Astrocyte (in vitro differentiated cells and primary cell): ENCODE data around the gene MS4A10. TPM values are rescaled to one million over a fixed set of nuclear protein-coding genes. Genes with fewer than 3 reads are reported as not detected.
A peak's percentile ranks its signal among the peaks of the same experiment; 100 is the strongest.

ENCODE experiments used
- DNase-seq: peaks from one replicate; pipeline ENCODE4 v3.0.0-alpha.2; 2010; ENCODE audit warnings: low read depth
- FAIRE-seq: peaks from 2 replicates; lab custom pipeline; 2011; peaks lifted over from hg19 to GRCh38; lab: Jason Lieb, UNC
- H2AFZ ChIP-seq: 2 replicates; pipeline ENCODE4 v1.6.0; 2012; ENCODE audit warnings: low read depth, low read length, inconsistent platforms
- H3K27ac ChIP-seq: 2 replicates; pipeline ENCODE4 v1.5.1; 2011; ENCODE audit warnings: low read depth, low read length, inconsistent platforms
- H3K27me3 ChIP-seq: 2 replicates; pipeline ENCODE4 v1.6.0; 2011; ENCODE audit warnings: low read length, inconsistent platforms; ENCODE audit not compliant: insufficient read depth
- H3K36me3 ChIP-seq: 2 replicates; pipeline ENCODE4 v1.5.1; 2011; ENCODE audit warnings: low read length, inconsistent platforms; ENCODE audit not compliant: insufficient read depth
- H3K4me1 ChIP-seq: 2 replicates; pipeline ENCODE4 v1.5.1; 2011; ENCODE audit warnings: low read length, inconsistent platforms; ENCODE audit not compliant: insufficient read depth
- H3K4me2 ChIP-seq: 2 replicates; pipeline ENCODE4 v1.6.0; 2012; ENCODE audit warnings: low read length, inconsistent platforms
- H3K4me3 ChIP-seq: 2 replicates; pipeline ENCODE4 v1.5.1; 2011; ENCODE audit warnings: low read depth, mild to moderate bottlenecking, low read length, inconsistent platforms; ENCODE audit not compliant: insufficient read depth
- H3K79me2 ChIP-seq: 2 replicates; pipeline ENCODE4 v1.6.0; 2012; ENCODE audit warnings: mild to moderate bottlenecking, low read length, inconsistent platforms; ENCODE audit not compliant: insufficient read depth
- H3K9ac ChIP-seq: 2 replicates; pipeline ENCODE4 v1.6.0; 2012; ENCODE audit warnings: mild to moderate bottlenecking, low read length, inconsistent platforms
- H3K9me3 ChIP-seq: 2 replicates; pipeline ENCODE4 v1.5.1; 2012; ENCODE audit warnings: low read depth, mild to moderate bottlenecking, low read length, inconsistent platforms; ENCODE audit not compliant: insufficient read depth
- H4K20me1 ChIP-seq: 2 replicates; pipeline ENCODE4 v1.6.0; 2012; ENCODE audit warnings: low read length, inconsistent platforms; ENCODE audit not compliant: insufficient read depth
- H3K27ac Mint-ChIP-seq: one replicate; pipeline ENCODE4 v1.8.0; 2021; ENCODE audit warnings: mild to moderate bottlenecking, mixed read lengths; ENCODE audit not compliant: unreplicated experiment
- H3K27me3 Mint-ChIP-seq: one replicate; pipeline ENCODE4 v1.8.0; 2021; ENCODE audit warnings: low read depth, mixed read lengths; ENCODE audit not compliant: unreplicated experiment
- H3K36me3 Mint-ChIP-seq: one replicate; pipeline ENCODE4 v1.8.0; 2021; ENCODE audit warnings: low read depth, mixed read lengths; ENCODE audit not compliant: unreplicated experiment
- H3K4me1 Mint-ChIP-seq: one replicate; pipeline ENCODE4 v1.8.0; 2021; ENCODE audit warnings: low read depth, mixed read lengths; ENCODE audit not compliant: unreplicated experiment
- H3K4me3 Mint-ChIP-seq: one replicate; pipeline ENCODE4 v1.8.0; 2021; ENCODE audit warnings: mild to moderate bottlenecking, moderate library complexity, mixed read lengths; ENCODE audit not compliant: unreplicated experiment
- H3K9me3 Mint-ChIP-seq: one replicate; pipeline ENCODE4 v1.8.0; 2021; ENCODE audit warnings: mild to moderate bottlenecking, mixed read lengths; ENCODE audit not compliant: unreplicated experiment
- CTCF ChIP-seq: IDR thresholded peaks from 2 replicates; pipeline ENCODE4 v1.5.1; 2011; ENCODE audit warnings: low read depth, mild to moderate bottlenecking, inconsistent platforms, low read length, moderate library complexity; ENCODE audit not compliant: insufficient read depth
- EZH2 ChIP-seq: IDR thresholded peaks from 2 replicates; pipeline ENCODE4 v1.6.1; 2012; ENCODE audit warnings: mild to moderate bottlenecking, low read length, inconsistent platforms; ENCODE audit not compliant: insufficient read depth
- total RNA-seq: library from RNA; stranded (reverse); gene quantifications from 2 replicates; pipeline ENCODE4 v1.2.1, GENCODE V29; 2021

Gene MS4A10
- total RNA-seq, 1 donor from 2014 or later, result not detected

DNA sequence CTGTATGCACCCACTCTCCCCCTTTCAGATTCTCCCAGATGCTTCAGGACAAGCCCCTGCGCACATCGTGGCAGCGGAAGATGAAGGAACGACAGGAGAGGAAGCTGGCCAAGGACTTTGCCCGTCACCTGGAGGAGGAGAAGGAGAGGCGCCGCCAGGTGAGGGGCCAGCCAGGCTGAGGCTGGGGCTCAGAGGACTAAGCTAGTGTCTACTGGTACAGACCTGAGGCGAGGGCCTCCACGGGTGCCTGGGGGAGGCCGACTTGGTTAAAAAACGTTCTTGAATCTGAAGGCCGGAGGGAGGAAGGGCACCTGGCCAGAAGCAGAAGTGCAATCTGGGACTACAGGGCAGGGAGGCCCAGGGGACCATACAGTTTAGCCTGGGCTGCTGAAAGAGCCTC lies 62.8 kb downstream of the MS4A10 start:
- no peak overlapping the region for H3K4me3 ChIP-seq
- no peak overlapping the region for H3K9ac ChIP-seq
- H3K27ac ChIP-seq, result no peak overlapping the region
- peaks cover 8% of the 10 kb centered on the region for H3K36me3 ChIP-seq
- no peak overlapping the region for H3K27ac Mint-ChIP-seq
- TF ChIP-seq EZH2, result no peak
- TF ChIP-seq CTCF, result no peak
- H3K4me2 ChIP-seq, result no peak overlapping the region
- H2AFZ ChIP-seq, result no peak overlapping the region
- H3K9me3 Mint-ChIP-seq, result no peaks in the 10 kb centered on the region
- FAIRE-seq (no peak), DNase-seq (no peak)
- H3K36me3 Mint-ChIP-seq, result peaks cover 26% of the 10 kb centered on the region
- no peaks in the 10 kb centered on the region for H3K27me3 ChIP-seq
- H3K9me3 ChIP-seq, result no peaks in the 10 kb centered on the region
- peaks cover 22% of the 10 kb centered on the region for H3K4me1 Mint-ChIP-seq
- peaks cover 19% of the 10 kb centered on the region for H3K4me1 ChIP-seq
- H3K79me2 ChIP-seq, result peaks cover 37% of the 10 kb centered on the region
- H4K20me1 ChIP-seq, result peaks cover 39% of the 10 kb centered on the region
- no peak overlapping the region for H3K4me3 Mint-ChIP-seq
- peaks cover 2% of the 10 kb centered on the region for H3K27me3 Mint-ChIP-seq

DNA sequence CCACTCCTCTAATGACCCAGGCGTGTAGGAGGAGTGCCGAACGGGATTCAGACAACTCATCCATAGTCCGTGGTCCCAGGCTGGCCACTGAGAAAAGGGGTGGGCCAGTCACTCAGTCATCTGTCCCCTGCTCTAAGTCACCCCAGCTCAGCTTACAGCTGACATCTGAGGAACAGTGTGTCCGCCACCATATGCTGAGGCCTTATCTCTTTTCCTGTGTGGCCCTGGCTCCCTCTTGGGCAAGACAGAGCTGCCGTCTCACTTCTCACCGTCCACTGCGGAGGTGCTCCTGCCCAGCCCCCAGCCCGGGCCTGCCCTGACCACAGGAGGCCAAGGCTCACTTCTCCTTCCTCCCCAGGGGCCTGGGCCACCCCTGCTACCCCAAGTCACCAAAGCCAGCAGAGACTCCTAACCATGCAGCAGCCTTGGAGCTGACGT lies 63.6 kb downstream of the MS4A10 start:
- Histone ChIP-seq H3K27ac (no peak overlapping the region), H3K4me3 (no peak overlapping the region), H3K79me2 (peaks cover 29% of the 10 kb centered on the region), H4K20me1 (peaks cover 33% of the 10 kb centered on the region), H3K9me3 (no peaks in the 10 kb centered on the region), H3K36me3 (peaks cover 8% of the 10 kb centered on the region), H3K4me1 (peaks cover 11% of the 10 kb centered on the region), H2AFZ (no peak overlapping the region), H3K27me3 (no peaks in the 10 kb centered on the region), H3K9ac (no peak overlapping the region), H3K4me2 (no peak overlapping the region)
- no peak for FAIRE-seq
- Mint-ChIP-seq H3K27ac (no peak overlapping the region), H3K27me3 (peaks cover 2% of the 10 kb centered on the region), H3K36me3 (peaks cover 26% of the 10 kb centered on the region), H3K4me3 (no peak overlapping the region), H3K4me1 (peaks cover 16% of the 10 kb centered on the region), H3K9me3 (no peaks in the 10 kb centered on the region)
- TF ChIP-seq CTCF (no peak), EZH2 (no peak)
- DNase-seq, result no peak

DNA sequence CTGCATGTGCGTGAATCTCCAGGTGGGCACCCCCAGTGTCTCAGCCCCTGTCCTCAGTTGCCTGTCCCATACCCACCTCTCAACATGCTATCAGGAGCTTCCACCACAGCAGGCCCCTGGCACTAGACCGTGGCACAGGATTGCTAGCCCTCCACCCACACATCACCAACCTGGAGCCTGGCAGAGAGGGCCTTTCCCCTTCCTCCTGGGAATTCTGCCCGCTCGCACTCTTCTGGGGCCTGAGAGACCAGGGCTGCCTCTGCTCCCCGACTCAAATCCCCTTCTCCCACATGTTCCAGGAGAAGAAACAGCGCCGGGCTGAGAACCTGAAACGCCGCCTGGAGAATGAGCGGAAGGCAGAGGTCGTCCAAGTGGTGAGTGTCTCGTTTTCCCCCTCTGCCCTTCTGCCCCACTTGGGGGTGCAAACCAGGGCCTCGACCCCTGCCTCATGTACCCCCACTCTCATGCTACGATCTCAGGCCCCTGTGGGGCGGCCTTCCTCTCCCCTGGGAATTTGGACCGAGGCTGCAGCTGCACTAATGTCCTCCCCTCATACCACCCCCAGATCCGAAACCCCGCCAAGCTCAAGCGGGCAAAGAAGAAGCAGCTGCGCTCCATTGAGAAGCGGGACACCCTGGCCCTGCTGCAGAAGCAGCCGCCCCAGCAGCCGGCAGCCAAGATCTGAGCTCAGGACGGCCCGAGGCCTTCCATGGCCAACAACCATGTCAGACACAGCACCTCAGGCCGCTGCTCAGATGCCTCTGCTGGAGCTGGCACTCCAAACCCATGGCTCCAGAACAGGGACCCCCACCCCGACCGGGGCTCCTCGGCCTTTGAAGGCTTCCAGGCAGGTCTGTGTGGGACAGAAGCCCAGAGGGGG lies 64.7 kb downstream of the MS4A10 start:
- FAIRE-seq, result no peak
- H3K27ac ChIP-seq, result no peak overlapping the region

More for the DNA sequence above, 64.7 kb downstream of the MS4A10 start:
- peaks cover 22% of the 10 kb centered on the region for H4K20me1 ChIP-seq
- Mint-ChIP-seq H3K4me3 (no peak overlapping the region), H3K4me1 (peaks cover 5% of the 10 kb centered on the region), H3K27me3 (peaks cover 4% of the 10 kb centered on the region), H3K9me3 (no peaks in the 10 kb centered on the region), H3K36me3 (peaks cover 26% of the 10 kb centered on the region), H3K27ac (peak overlapping the region; percentile 41)
- peaks cover 17% of the 10 kb centered on the region for H3K79me2 ChIP-seq
- H3K27me3 ChIP-seq, result no peaks in the 10 kb centered on the region
- DNase-seq, result no peak
- TF ChIP-seq CTCF, result no peak
- no peak for TF ChIP-seq EZH2
- H2AFZ ChIP-seq, result no peak overlapping the region
- no peak overlapping the region for H3K4me2 ChIP-seq
- peaks cover 8% of the 10 kb centered on the region for H3K36me3 ChIP-seq
- no peak overlapping the region for H3K4me3 ChIP-seq
- H3K9me3 ChIP-seq, result no peaks in the 10 kb centered on the region
- H3K9ac ChIP-seq, result no peak overlapping the region
- H3K4me1 ChIP-seq, result no peaks in the 10 kb centered on the region
